Mesothelial cell of epicardium (in vitro differentiated cells): ENCODE results near the gene SCGB1D1. TPM values are rescaled to one million over a fixed set of nuclear protein-coding genes. Genes with fewer than 3 reads are reported as not detected.
A peak's percentile ranks its signal among the peaks of the same experiment; 100 is the strongest.

Source experiments
- DNase-seq, 2 experiments: peaks; one replicate each; pipeline ENCODE4 v3.0.0; 2021; ENCODE audit warnings: low spot score in 2 of 2; ENCODE audit not compliant: unreplicated experiment in 2 of 2
- H3K27ac Mint-ChIP-seq: 2 replicates; pipeline ENCODE4 v1.8.0; 2021; ENCODE audit warnings: mixed read lengths
- H3K27me3 Mint-ChIP-seq: 2 replicates; pipeline ENCODE4 v1.8.0; 2021; ENCODE audit warnings: low read depth, mixed read lengths
- H3K36me3 Mint-ChIP-seq: 2 replicates; pipeline ENCODE4 v1.8.0; 2021; ENCODE audit warnings: mixed read lengths
- H3K4me1 Mint-ChIP-seq: 2 replicates; pipeline ENCODE4 v1.8.0; 2021; ENCODE audit warnings: mixed read lengths
- H3K4me3 Mint-ChIP-seq: 2 replicates; pipeline ENCODE4 v1.8.0; 2021; ENCODE audit warnings: mild to moderate bottlenecking, moderate library complexity, mixed read lengths
- H3K9me3 Mint-ChIP-seq: 2 replicates; pipeline ENCODE4 v1.8.0; 2021; ENCODE audit warnings: mixed read lengths
- CTCF ChIP-seq: fragments of 200-600 bp; sonication (generic); IDR thresholded peaks from one replicate; pipeline ENCODE4 v1.5.0; 2021; ENCODE audit warnings: antibody characterized with exemption; ENCODE audit not compliant: unreplicated experiment
- total RNA-seq: library from RNA; stranded (reverse); gene quantifications from 3 replicates; pipeline ENCODE4 v1.2.1, GENCODE V29; 2021

The SCGB1D1 gene
- total RNA-seq, 1 donor from 2014 or later = not detected

- Mint-ChIP-seq H3K27ac (no peak overlapping the region), H3K27me3 (no peaks in the 10 kb centered on the region), H3K4me1 (no peaks in the 10 kb centered on the region), H3K4me3 (no peak overlapping the region), H3K36me3 (peaks cover 47% of the 10 kb centered on the region), H3K9me3 (no peaks in the 10 kb centered on the region)
- no peak for DNase-seq
- TF ChIP-seq CTCF = no peak
These were observed 41.6 kb upstream of the SCGB1D1 start for GRCh38 chr11:62148271-62148980.

- Mint-ChIP-seq H3K4me3 (no peak overlapping the region), H3K4me1 (no peaks in the 10 kb centered on the region), H3K27ac (no peak overlapping the region), H3K9me3 (no peaks in the 10 kb centered on the region), H3K27me3 (no peaks in the 10 kb centered on the region), H3K36me3 (peaks cover 42% of the 10 kb centered on the region)
- no peak for TF ChIP-seq CTCF
- peak in 1 of 2 experiments; percentile 20 for DNase-seq
These were observed 39.8 kb upstream of the SCGB1D1 start for GRCh38 chr11:62149986-62150886.

GRCh38 chr11:62150887-62151736, 38.9 kb upstream of the SCGB1D1 start:
- H3K36me3 Mint-ChIP-seq = peaks cover 40% of the 10 kb centered on the region
- no peak for TF ChIP-seq CTCF

GRCh38 chr11:62151737-62152102, 38.3 kb upstream of the SCGB1D1 start:
- Mint-ChIP-seq H3K4me1 (no peaks in the 10 kb centered on the region), H3K27me3 (no peaks in the 10 kb centered on the region), H3K9me3 (no peaks in the 10 kb centered on the region), H3K36me3 (peaks cover 36% of the 10 kb centered on the region), H3K4me3 (no peak overlapping the region), H3K27ac (no peak overlapping the region)
- TF ChIP-seq CTCF = no peak
- no peak for DNase-seq

More at GRCh38 chr11:62150887-62151736, 38.9 kb upstream of the SCGB1D1 start:
- Mint-ChIP-seq H3K9me3 (no peaks in the 10 kb centered on the region), H3K27ac (no peak overlapping the region), H3K4me1 (no peaks in the 10 kb centered on the region), H3K4me3 (no peak overlapping the region), H3K27me3 (no peaks in the 10 kb centered on the region)
- DNase-seq = peak in 1 of 2 experiments; percentile 11

GRCh38 chr11:62152245-62153086, 37.5 kb upstream of the SCGB1D1 start:
- H3K27me3 Mint-ChIP-seq = no peaks in the 10 kb centered on the region
- no peak for TF ChIP-seq CTCF
- H3K4me1 Mint-ChIP-seq = no peaks in the 10 kb centered on the region
- H3K27ac Mint-ChIP-seq = no peak overlapping the region
- no peak overlapping the region for H3K4me3 Mint-ChIP-seq
- no peak for DNase-seq
- peaks cover 31% of the 10 kb centered on the region for H3K36me3 Mint-ChIP-seq
- H3K9me3 Mint-ChIP-seq = no peaks in the 10 kb centered on the region
